ENCODE results near the gene PTGR3.

DNA sequence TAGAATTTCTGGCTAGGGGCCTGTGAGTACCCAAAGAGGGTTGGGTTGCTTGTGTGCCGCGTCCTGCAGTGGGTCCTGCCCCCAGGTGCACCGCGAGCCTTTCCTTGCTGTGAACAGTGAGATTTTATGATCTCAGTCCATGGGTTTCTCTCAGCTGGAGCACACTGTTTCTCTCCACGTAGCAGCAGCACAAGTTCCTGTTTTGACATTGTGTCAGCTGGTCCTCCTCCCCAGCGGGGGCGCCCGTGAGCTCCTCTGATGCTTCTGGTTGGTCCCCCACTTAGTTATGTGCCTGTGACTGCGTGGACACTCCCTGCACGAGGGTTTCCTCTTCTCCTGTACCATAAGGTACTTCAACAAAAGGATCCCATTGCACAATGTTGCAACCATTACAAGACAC, 31.5 kb upstream of the PTGR3 start:
- TF ChIP-seq, protein P1, sequence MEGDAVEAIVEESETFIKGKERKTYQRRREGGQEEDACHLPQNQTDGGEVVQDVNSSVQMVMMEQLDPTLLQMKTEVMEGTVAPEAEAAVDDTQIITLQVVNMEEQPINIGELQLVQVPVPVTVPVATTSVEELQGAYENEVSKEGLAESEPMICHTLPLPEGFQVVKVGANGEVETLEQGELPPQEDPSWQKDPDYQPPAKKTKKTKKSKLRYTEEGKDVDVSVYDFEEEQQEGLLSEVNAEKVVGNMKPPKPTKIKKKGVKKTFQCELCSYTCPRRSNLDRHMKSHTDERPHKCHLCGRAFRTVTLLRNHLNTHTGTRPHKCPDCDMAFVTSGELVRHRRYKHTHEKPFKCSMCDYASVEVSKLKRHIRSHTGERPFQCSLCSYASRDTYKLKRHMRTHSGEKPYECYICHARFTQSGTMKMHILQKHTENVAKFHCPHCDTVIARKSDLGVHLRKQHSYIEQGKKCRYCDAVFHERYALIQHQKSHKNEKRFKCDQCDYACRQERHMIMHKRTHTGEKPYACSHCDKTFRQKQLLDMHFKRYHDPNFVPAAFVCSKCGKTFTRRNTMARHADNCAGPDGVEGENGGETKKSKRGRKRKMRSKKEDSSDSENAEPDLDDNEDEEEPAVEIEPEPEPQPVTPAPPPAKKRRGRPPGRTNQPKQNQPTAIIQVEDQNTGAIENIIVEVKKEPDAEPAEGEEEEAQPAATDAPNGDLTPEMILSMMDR (IDR thresholded peaks at IDR 0.05 in 8 of 11, conservative IDR thresholded peaks at IDR 0.05 in 3 of 11) = no peak
- TF ChIP-seq POLR2AphosphoS5 (IDR thresholded peaks at IDR 0.05) = no peak
- TF ChIP-seq POLR2A (IDR thresholded peaks at IDR 0.05) = no peak
